Effector memory CD4-positive, alpha-beta T cell (primary cell): ENCODE measurements around the gene FRRS1.

Experiments
- DNase-seq, 3 donors: peaks; one replicate each; pipeline ENCODE4 v3.0.0-alpha.2; 2020
- H3K27ac ChIP-seq: 2 replicates; pipeline ENCODE4 v1.7.0; 2013; ENCODE audit warnings: mild to moderate bottlenecking, low read length, moderate library complexity; ENCODE audit not compliant: insufficient read depth, poor library complexity, severe bottlenecking
- H3K27me3 ChIP-seq: replicated peaks from 2 replicates; pipeline ENCODE4 v1.7.0; 2013; ENCODE audit warnings: mild to moderate bottlenecking, low read length; ENCODE audit not compliant: insufficient read depth, control insufficient read depth, poor library complexity, severe bottlenecking
- H3K36me3 ChIP-seq: 2 replicates; pipeline ENCODE4 v1.7.0; 2013; ENCODE audit warnings: mild to moderate bottlenecking, low read length, moderate library complexity; ENCODE audit not compliant: control insufficient read depth, insufficient read depth
- H3K4me1 ChIP-seq: 2 replicates; pipeline ENCODE4 v1.7.0; 2013; ENCODE audit warnings: low read length, mild to moderate bottlenecking; ENCODE audit not compliant: control insufficient read depth, insufficient read depth, poor library complexity, severe bottlenecking
- H3K4me3 ChIP-seq: 2 replicates; pipeline ENCODE4 v1.7.0; 2013; ENCODE audit warnings: low read length, low read depth, mild to moderate bottlenecking; ENCODE audit not compliant: insufficient read depth, poor library complexity, severe bottlenecking
- H3K9me3 ChIP-seq: 2 replicates; pipeline ENCODE4 v1.7.0; 2013; ENCODE audit warnings: mild to moderate bottlenecking, low read length, moderate library complexity; ENCODE audit not compliant: control insufficient read depth

FRRS1 gene

DNA sequence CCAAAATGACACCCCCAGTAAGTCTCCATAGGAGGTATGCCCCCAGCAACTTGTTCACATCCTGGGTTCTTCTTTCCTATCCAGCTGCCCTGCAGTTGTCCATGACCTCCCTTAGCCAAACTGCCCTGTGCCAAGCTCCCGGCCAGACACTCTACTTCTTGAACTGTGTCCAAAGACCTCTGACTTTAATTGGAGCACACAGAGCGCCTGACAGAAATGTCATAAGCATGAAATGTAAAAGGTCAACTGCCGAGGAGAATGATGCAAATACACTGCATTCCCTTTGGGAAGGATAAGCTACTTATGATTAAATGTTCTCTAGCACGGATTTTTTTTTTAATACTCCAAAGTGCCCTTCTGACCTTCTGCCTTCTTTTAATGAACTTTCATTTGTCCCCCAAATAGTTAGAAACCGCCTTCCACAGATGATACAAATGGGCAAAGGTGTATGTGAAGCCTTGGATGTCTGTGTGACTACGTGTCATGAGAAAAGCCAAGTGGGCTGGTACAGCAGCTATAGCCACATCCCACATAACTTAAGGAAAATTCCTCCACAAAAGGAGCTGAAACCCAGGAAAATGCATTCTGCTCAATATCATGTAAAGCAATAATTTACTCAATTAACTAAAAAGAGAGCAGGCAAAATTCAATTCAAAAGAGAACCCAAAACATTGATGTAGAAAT is 93.8 kb downstream of the FRRS1 start:
- Histone ChIP-seq H3K27ac (no peak overlapping the region), H3K27me3 (no peaks in the 10 kb centered on the region), H3K9me3 (no peaks in the 10 kb centered on the region), H3K4me1 (no peaks in the 10 kb centered on the region), H3K36me3 (no peaks in the 10 kb centered on the region), H3K4me3 (no peak overlapping the region)
- DNase-seq, result no peak

DNA sequence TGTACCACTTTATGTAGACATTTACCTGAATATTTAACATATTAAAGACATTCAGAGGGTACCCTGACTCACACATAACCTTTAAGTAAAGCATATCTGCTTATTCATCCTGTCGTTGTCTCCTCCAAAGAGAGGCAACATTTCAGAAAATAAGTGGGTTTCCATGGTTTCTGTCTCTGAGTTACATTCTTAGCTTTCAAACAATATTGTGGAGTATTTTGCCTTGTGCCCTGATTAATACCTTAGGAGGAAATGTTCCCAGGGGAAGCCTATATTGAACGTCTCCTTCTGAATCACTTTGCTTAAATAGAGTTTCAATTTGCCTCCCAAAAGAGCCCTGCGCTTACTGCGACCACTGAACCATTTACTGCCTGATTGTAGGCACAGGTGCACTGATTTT is 94.4 kb downstream of the FRRS1 start:
- H3K4me1 ChIP-seq, result no peaks in the 10 kb centered on the region
- H3K36me3 ChIP-seq, result no peaks in the 10 kb centered on the region
- no peaks in the 10 kb centered on the region for H3K9me3 ChIP-seq
- H3K27me3 ChIP-seq, result no peaks in the 10 kb centered on the region
- no peak overlapping the region for H3K27ac ChIP-seq
- H3K4me3 ChIP-seq, result no peak overlapping the region
- no peak for DNase-seq

GRCh38 chr1:99670583-99670982 is 95.9 kb downstream of the FRRS1 start:
- no peaks in the 10 kb centered on the region for H3K27me3 ChIP-seq
- H3K27ac ChIP-seq, result no peak overlapping the region
- H3K9me3 ChIP-seq, result no peaks in the 10 kb centered on the region
- H3K4me3 ChIP-seq, result no peak overlapping the region
- H3K36me3 ChIP-seq, result no peaks in the 10 kb centered on the region
- DNase-seq, result no peak
- H3K4me1 ChIP-seq, result no peaks in the 10 kb centered on the region

- Histone ChIP-seq H3K4me1 (no peaks in the 10 kb centered on the region), H3K27ac (no peak overlapping the region), H3K9me3 (no peaks in the 10 kb centered on the region), H3K27me3 (no peaks in the 10 kb centered on the region), H3K36me3 (no peaks in the 10 kb centered on the region), H3K4me3 (no peak overlapping the region)
- DNase-seq, result no peak
Measured at GRCh38 chr1:99669821-99670220, 96.6 kb downstream of the FRRS1 start.

GRCh38 chr1:99669376-99669775 is 97.1 kb downstream of the FRRS1 start:
- no peak overlapping the region for H3K4me3 ChIP-seq
- H3K27me3 ChIP-seq, result no peaks in the 10 kb centered on the region
- no peak overlapping the region for H3K27ac ChIP-seq
- H3K4me1 ChIP-seq, result no peaks in the 10 kb centered on the region
- H3K9me3 ChIP-seq, result no peaks in the 10 kb centered on the region
- no peaks in the 10 kb centered on the region for H3K36me3 ChIP-seq
- DNase-seq, result no peak

- H3K4me3 ChIP-seq, result no peak overlapping the region
- no peaks in the 10 kb centered on the region for H3K9me3 ChIP-seq
- H3K27me3 ChIP-seq, result no peaks in the 10 kb centered on the region
Measured at GRCh38 chr1:99665212-99665611, 101.2 kb downstream of the FRRS1 start.

DNA sequence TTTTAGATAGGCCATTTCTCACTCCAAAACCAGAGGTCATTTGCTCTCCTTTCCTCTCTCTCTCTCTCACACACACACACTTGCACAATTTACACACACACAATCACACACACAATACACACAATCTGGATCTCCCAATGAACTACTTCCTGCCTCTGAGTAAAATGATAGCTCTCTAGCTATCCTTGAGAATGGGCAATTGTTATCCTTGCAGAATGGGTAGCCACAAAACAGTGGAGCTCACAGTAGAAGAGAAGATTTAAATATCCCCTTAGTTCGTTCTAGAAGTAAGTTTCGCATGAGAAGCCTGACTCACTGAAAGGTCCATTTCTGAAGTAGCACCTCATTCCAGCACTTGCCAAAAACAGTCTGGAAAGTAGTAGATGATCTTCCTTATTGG is 102.9 kb downstream of the FRRS1 start:
- Histone ChIP-seq H3K27ac (no peak overlapping the region), H3K9me3 (no peaks in the 10 kb centered on the region), H3K27me3 (no peaks in the 10 kb centered on the region), H3K4me1 (no peaks in the 10 kb centered on the region), H3K4me3 (no peak overlapping the region), H3K36me3 (no peaks in the 10 kb centered on the region)
- no peak for DNase-seq

More at GRCh38 chr1:99665212-99665611, 101.2 kb downstream of the FRRS1 start:
- DNase-seq, result no peak
- Histone ChIP-seq H3K27ac (no peak overlapping the region), H3K36me3 (no peaks in the 10 kb centered on the region), H3K4me1 (no peaks in the 10 kb centered on the region)

GRCh38 chr1:99662539-99663080 is 103.8 kb downstream of the FRRS1 start:
- H3K4me1 ChIP-seq, result no peaks in the 10 kb centered on the region
- no peak for DNase-seq
- no peak overlapping the region for H3K27ac ChIP-seq
- no peaks in the 10 kb centered on the region for H3K27me3 ChIP-seq
- no peaks in the 10 kb centered on the region for H3K36me3 ChIP-seq
- H3K9me3 ChIP-seq, result no peaks in the 10 kb centered on the region
- no peak overlapping the region for H3K4me3 ChIP-seq

DNA sequence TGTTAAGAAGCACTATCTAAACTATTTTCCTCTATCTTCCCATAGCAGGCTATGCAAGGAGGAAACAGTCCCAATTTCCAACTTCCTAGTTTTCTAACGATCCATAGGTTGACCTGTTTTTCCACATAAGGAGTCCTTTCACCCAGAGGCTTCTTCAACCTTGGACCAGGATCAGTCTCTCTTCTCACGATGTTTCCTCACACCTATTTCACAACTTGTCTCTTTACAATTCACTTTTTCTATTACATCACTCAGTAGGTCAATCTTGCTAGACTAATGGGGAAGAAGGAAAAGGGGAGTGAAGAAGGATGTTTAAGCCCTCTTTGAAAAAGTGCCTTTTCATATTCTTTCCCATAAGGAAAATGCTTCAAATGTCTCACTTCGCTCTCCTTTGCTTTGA is 104.7 kb downstream of the FRRS1 start:
- no peak overlapping the region for H3K4me3 ChIP-seq
- H3K36me3 ChIP-seq, result no peaks in the 10 kb centered on the region
- H3K27ac ChIP-seq, result no peak overlapping the region
- no peak for DNase-seq
- no peaks in the 10 kb centered on the region for H3K9me3 ChIP-seq
- peaks cover 3% of the 10 kb centered on the region for H3K27me3 ChIP-seq
- H3K4me1 ChIP-seq, result no peaks in the 10 kb centered on the region

DNA sequence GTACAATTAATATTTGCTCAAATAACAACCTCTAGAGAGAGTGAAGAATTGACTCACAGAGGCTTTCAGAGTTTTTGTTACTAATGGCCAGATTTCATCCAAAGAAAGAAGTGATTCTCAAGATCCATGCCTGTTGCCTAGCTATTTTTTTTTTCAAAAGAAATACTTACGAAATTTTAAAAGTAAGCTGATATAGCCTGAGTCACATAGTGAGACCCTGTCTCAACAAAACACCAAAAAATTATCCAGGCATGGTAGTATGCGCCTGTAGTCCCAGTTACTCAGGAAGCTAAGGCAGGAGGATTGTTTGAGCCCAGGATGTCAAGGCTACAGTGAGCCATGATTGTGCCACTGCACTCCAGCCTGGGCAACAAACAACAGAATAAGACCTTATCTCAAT is 105.9 kb downstream of the FRRS1 start:
- H3K27me3 ChIP-seq, result peaks cover 3% of the 10 kb centered on the region
- no peaks in the 10 kb centered on the region for H3K4me1 ChIP-seq
- H3K9me3 ChIP-seq, result no peaks in the 10 kb centered on the region
- no peak overlapping the region for H3K4me3 ChIP-seq
- no peak overlapping the region for H3K27ac ChIP-seq
- DNase-seq, result no peak
- no peaks in the 10 kb centered on the region for H3K36me3 ChIP-seq
